Stimulated activated CD4-positive, alpha-beta T cell treated with anti-CD3 and anti-CD28 coated beads, Interleukin-4, amount 100 ng/mL, for 24 hours (primary cell): Measurements from ENCODE around the gene STRIP2.
"Not testable (repeated sequence)": the region's sequence is repeated elsewhere in the genome, so short reads cannot be mapped to it uniquely, and the experiment has no call there.

Experiments used
- DNase-seq: peaks from one replicate; pipeline ENCODE4 v3.0.0-alpha.2; 2020

STRIP2 gene

GRCh38 chr7:129423700-129424410 is 10.4 kb upstream of the STRIP2 start:
- no peak for DNase-seq

DNA sequence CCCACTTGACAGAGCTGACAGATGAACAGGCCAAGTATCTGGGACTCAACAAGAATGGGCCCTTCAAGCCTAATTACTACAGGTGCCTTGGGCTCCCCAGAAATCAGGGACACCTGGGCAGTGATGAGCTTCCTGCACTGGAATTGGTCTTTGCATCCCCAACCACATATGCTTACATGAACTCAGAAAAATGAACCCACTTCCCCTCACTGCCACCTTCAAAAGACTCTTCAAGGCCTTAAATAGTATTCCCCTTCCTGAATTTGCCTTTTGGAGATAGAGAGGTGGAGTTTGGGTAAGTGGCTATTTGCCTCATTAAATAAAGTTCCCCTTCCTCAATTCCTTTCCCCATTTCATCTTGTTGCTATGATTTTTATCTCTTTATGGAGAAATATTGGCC is 7.8 kb upstream of the STRIP2 start:
- DNase-seq = no peak

GRCh38 chr7:129427526-129428045 is 6.6 kb upstream of the STRIP2 start:
- DNase-seq = no peak

GRCh38 chr7:129431911-129432643 is 2.2 kb upstream of the STRIP2 start:
- DNase-seq = no peak

DNA sequence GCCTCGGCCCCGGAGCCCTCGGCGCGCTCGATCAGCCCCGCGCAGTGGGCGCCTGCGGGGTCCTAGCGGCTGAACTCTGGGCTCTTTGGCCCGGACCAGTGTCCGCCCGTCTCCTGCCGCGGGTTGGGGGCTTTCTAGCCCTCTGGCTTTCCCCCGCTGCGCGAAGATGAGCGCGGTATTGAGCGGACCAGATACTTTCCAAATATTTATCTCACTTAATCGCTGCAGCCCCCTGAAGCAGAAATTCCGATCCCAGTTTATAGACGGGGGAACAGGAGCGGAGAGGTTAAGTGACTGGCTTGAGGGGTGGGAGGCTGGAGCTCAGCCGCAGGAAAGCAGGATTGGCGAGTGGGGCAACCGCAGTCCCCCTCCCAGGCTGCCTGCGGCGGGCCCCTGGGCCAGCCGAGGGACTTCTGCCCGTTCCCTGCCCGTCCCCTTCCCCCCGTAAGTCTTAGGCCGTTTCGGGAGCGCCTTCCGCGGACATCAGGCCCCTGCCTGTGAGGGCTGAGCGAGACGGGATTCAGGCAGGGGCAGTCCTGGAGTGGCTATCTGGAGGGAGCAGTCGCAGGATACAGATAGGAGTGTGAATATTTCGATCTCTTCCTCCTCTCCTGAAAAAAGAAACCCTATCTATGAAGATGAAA is 565 bp downstream of the STRIP2 start:
- no peak for DNase-seq

GRCh38 chr7:129435414-129435829 is 1.2 kb downstream of the STRIP2 start:
- no peak for DNase-seq

GRCh38 chr7:129436335-129436923 is 2.2 kb downstream of the STRIP2 start:
- DNase-seq = no peak

DNA sequence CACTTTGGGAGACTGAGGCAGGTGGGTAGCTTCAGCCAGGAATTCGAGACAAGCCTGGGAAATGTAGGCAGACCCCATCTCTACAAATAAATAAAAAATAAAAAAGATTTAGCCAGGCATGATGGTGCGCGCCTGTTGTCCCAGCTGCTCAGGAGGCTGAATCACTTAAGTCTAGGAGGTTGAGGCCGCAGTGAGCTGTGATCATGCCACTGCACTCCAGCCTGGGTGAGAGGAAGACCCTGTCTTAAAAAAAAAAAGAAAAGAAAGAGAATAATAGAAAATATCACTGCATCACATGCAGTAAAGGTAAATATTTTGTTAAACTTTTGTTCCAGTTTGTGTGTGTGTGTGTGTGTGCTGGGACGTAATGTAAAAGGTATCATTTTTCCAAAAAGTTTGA is 3.0 kb downstream of the STRIP2 start:
- no peak for DNase-seq

GRCh38 chr7:129438281-129438838 is 4.1 kb downstream of the STRIP2 start:
- DNase-seq = no peak

DNA sequence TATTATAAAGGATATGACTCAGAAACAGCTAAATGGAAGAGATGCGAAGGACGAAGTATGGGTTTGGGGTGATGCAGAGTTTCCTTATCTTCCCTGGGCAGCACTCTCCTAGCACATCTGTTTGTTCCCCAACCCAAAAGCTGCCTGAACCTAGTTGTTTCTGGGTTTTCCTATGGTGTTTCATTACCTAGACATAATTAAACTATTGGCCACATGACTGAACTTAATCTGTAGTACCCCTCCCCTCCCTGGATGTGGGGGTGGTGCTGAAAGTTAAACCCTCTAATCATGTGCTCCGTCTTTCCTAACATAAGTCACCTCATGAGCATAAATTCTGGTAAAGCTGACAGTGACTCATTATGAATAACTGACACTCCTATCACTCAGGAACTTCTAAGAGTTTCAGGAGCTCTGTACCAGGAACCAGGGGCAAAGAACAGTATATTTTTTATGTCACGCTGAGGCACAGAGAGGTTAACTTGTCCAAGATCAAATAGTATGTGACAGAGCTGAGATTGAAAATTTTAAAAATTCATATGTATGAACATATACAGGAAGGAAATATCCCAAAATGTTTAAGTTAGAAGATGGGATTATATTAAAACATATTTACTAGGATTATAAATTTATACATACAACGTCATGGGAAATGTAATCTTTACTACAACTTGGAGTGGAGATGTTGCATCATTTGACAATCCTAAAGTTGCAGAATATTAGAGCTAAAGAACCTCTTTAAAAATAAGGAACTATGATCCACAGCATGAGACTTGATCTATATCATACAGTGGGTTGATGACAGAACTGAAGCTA is 4.8 kb downstream of the STRIP2 start:
- peak; percentile 80 for DNase-seq

- DNase-seq = no peak
Observed at GRCh38 chr7:129439963-129440625, 5.9 kb downstream of the STRIP2 start.

- DNase-seq = no peak
Observed at GRCh38 chr7:129443612-129444011, 9.4 kb downstream of the STRIP2 start.

- DNase-seq = not testable (repeated sequence)
Observed at GRCh38 chr7:129444776-129445175, 10.5 kb downstream of the STRIP2 start.

GRCh38 chr7:129446925-129447324 is 12.7 kb downstream of the STRIP2 start:
- DNase-seq = not testable (repeated sequence)

DNA sequence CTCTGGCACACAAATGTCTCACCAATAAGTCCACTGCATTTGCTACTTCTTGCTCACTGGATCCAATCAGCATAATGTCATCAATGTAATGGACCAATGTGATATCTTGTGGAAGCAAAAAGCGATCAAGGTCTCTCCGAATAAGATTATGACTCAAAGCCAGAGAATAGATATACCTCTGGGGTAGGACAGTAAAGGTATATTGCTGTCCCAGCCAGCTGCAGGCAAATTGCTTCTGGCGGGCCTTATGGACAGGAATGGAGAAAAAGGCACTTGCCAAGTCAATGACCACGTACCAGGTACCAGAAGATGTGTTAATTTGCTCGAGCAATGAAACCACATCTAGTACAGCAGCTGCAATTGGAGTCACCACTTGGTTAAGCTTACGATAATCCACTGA is 13.2 kb downstream of the STRIP2 start:
- DNase-seq = not testable (repeated sequence)

DNA sequence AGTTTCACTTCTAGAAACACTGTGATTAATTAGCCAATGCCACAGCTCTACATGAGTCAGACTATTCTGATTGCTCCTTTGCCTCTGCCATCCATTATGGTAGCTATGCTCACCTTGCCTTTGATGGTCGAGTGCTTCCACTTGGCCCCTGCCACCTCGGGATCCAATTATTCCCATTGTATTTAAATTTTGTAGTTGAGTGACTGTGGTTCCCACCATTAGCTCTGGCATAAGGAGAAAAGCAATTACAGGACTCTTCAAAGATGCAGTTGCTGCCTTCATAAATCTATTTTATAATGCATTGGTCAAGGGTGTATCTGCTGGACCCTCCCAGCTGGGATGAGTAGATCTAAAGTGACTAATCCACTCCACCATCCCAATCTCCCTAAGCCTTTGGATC is 14.4 kb downstream of the STRIP2 start:
- not testable (repeated sequence) for DNase-seq

DNA sequence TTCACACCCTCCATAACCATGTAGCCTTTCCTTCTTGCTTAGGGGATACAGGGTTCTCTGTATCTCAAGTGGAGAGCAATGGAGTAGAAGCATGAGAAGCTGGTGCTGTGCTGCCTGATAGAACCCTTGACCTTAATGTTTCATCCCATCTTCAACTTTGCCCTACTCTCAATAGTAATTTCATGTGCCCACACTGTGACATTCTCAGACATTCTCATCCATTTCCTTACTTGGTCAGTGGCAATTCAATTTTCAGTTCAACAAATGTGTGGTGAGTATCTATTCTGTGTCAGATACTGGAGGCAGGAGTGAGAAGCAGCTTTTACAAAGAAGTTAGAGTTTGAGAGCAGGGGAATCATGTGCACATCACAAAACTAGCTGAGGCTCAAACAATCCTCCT is 16.1 kb downstream of the STRIP2 start:
- DNase-seq = no peak

- no peak for DNase-seq
Observed at GRCh38 chr7:129452589-129453231, 18.5 kb downstream of the STRIP2 start.

GRCh38 chr7:129453510-129454248 is 19.4 kb downstream of the STRIP2 start:
- DNase-seq = no peak

DNA sequence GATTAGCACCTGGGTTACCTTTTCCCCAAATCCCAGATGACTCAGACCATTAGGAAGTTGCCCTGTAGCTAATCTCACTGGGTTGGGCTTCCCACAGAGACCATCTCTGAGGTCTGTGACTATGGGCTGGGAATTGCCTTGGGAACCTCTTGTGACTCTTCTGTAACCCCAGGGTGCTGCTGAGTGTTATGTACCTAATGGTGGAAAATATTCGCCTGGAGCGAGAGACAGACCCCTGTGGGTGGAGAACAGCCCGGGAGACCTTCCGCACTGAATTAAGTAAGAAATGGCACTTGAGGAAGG is 20.0 kb downstream of the STRIP2 start:
- DNase-seq = no peak
